ENCODE data around the gene KLHL3. TPM values are rescaled to one million over a fixed set of nuclear protein-coding genes. Genes with fewer than 3 reads are reported as not detected.
"Not testable (repeated sequence)": the region's sequence is repeated elsewhere in the genome, so short reads cannot be mapped to it uniquely, and the experiment has no call there.

The KLHL3 gene
- 16.8 TPM for total RNA-seq

DNA sequence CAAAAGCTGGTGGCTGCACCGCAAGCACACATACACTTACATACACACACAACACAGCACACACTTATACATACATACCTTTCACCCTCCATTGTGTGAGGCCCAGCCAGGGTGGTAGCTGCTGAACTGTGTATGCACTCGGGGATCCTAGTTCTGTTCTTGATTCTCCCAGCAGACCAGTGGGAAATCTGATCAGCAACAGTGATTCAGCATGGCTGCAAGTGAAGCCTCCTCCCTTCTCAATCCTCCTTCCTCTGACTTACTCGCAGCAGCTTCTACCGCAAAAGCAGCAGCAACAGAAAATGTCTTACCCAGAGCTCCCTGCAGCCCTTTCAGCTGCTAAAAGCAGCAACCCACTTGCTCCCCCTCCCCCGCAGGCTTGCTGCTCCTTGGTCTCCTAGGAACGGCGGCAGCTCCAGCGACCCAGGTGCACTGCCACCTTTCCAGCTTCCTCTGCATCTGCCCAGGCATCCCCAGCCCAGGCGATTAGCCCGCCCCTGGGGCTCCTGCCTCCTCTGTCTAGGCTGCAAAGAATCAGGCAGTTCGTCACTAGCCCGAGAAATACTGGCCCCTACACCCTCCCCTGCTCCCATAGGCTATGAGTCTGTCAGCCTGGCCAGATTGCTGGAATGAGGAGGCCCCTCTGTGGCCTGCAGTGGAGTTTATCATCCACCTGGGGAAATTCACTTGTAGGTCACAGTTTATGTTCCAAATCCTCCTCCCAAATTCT lies at the start of gene KLHL3:
KLHL3 (minus strand) TSS at position 535 of the 730 bp plus-strand sequence; CDS start at position 92, 443 bp downstream.
- DNase-seq (ENCODE audit: low spot score), result peak; percentile 44

DNA sequence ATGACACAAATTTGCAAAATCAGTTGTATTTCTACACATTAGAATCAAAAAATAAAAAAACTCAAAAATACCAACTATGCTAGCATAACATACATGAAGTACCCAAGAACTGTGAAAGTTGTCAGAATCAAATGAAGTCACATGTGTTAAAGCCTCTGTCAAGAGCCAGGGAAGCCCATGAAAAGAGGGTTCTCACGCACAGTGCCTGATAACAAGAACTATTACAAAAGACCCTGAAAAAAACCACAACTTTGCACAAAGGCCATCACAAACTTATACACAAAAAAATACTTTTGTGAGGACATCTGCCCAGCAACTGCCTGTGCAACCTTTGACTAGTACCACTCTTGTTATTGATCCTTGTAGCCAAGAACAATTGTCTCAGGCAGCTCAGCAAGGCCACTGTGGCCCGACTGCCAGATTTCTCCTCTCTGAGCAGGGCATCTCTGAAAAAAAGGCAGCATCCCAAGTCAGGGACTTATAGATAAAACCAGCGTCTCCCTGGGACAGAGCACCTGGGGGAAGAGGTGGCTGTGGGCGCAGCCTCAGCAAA lies 47.2 kb upstream of the KLHL3 start:
- no peak for DNase-seq (ENCODE audit: low spot score)

DNA sequence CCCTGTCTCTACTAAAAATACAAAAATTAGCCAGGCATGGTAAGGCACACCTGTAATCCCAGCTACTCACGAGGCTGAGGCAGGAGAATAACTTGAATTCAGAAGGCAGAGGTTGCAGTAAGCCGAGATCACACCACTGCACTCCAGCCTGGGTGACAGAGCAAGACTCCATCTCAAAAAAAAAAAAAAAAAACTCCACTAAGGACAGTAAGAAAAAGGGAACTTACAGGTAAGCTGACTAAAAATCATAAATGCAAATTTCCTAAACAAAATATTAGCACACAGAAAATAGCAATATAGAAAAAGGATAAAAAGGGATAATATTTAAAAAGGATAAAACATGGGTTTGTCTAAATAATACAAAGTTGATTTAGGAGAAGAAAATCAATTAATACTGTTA lies 46.2 kb upstream of the KLHL3 start:
- no peak for DNase-seq (ENCODE audit: low spot score)

GRCh38 chr5:137778772-137779564 lies 43.1 kb upstream of the KLHL3 start:
- DNase-seq (ENCODE audit: low spot score), result no peak

DNA sequence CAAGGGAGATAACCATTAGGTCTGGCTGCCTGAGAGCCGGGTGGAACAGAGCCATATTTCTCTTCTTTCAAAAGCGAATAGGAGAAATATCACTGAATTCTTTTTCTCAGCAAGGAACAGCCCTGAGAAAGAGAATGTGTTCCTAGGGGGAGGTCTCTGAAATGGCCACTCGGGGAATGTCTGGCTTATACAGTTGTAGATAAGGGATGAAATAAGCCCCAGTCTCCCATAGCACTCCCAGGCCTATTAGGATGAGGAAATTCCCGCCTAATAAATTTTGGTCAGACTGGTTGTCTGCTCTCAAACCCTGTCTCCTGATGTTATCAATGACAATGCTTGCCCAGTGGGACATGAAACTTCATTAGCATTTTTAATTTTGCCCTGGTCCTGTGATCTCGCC lies 32.0 kb upstream of the KLHL3 start:
- not testable (repeated sequence) for DNase-seq (ENCODE audit: low spot score)

DNA sequence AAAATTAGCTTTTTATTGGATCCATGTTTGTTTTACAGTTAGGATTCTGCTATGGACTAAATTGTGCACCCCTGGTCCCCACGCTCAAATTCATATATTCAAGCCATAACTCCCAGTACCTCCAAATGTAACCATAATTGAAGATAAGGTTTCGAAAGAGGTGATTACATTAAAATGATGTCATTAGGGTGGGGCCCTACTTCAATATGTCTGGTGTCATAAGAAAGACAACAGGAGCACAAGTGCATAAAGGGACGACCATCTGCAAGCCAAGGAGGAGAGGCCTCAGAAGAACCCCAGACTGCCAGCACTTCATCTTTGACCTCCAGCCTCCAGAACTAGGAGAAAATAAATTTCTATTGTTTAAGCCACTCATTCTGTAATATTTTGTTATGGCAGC lies 25.7 kb upstream of the KLHL3 start:
- DNase-seq (ENCODE audit: low spot score), result no peak

DNA sequence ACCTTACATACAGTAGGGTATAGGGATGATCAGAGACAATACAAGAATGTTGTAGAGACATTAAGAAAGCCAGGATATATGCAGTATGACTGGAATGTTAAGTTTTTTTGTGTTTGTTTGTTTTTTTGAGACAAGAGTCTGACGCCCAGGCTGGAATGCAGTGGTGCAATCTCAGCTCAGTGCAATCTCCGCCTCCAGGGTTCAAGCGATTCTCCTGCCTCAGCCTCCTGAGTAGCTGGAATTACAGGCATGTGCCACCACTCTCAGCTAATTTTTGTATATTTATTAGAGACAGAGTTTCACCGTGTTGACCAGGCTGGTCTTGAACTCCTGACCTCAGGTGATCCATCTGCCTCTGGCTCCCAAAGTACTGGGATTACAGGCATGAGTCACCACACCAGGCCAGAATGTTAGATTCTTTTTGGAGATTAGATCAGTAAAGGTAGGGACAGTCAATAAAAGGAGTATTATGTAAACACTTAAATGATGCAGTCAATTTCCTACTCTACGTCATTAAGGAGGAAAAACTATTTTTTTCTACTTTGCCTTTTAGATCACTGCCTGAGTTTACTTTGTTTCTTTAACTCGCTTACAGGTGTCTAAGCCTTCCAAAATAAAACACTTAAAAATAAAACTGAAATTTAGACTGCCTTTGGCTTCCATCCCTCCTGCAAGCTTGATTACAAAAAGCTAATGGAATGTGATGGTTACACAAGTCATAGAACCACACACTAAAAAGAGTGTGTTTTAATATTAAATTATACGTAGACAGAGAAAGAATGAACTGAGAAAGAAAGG lies 25.0 kb upstream of the KLHL3 start:
- DNase-seq (ENCODE audit: low spot score), result no peak

DNA sequence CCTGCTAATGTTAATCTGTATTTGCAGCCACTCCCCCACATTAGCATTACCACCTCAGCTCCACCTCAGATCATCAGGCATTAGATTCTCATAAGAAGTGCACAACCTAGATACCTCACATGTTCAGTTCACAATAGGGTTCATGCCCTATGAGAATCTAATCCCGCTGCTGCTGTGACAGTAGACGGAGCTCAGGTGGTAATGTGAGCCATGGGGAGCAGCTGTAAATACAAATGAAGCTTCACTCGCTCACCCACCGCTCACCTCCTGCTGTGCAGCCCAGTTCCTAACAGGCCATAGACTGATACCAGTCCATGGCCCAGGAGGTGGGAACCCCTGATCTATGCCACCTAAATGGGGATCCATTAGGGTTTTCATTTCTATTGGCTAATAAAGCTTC lies 24.4 kb upstream of the KLHL3 start:
- DNase-seq (ENCODE audit: low spot score), result no peak

DNA sequence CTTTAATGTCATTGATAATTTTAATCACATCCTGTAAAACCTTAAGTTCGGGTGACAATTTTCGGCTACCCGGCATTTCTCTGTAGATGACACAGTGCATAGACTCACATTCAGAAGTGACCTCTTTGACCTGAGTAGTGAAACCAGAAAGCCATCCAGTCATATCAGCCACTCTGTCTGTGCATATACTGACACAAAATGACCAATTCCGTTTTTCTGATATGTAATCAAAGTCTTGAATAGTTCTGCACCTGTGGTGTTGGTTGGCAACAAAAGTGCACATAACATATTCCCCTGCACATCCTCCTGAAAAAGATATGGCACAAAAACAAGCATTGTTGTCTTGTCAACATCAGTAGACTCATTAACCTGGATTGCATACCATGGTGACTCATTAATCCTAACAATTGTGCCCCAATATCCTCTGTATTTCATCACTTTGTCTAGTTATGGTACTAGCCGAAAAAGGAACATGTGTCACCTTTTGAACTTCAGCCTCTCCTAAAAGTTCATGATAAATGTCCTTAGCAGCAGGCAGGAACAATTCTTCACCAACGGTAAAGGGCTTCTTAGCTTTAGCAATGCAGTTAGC lies 22.9 kb upstream of the KLHL3 start:
- DNase-seq (ENCODE audit: low spot score), result no peak

DNA sequence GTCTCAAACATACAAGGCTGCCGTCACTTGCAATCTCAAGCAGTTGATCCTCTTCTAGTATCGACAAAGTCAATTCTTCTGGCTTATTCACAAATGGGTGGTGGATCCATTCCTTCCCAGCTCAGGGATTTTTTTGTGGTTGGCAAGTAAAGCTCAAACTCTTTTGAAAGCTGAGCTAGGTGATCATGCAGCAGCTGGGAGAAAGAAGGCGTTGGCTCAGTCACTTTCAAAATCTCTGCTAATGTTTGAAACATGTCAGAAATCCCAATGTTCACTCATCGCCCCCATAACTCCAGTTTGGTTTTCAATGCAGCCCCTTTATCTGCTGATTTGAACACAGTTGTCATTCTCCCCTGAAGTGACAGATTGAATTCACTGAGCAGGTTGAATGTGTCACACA lies 22.2 kb upstream of the KLHL3 start:
- DNase-seq (ENCODE audit: low spot score), result no peak

DNA sequence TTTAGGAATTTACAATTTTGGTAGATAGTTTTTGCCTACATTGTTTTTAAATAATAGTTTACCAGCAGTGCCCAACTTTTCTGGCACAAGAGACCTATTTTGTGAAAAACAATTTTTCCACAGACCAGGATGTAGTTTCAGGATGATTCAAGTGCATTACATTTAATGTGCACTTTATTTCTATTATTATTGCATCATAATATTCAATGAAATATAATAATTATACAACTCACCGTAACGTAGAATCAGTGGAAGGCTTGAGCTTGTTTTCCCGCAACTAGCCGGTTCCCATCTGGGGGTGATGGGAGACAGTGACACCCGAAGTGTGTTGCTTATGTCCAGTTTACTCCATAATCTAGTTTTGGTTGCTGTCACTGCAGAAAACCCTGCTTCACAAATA lies 21.7 kb upstream of the KLHL3 start:
- DNase-seq (ENCODE audit: low spot score), result no peak

DNA sequence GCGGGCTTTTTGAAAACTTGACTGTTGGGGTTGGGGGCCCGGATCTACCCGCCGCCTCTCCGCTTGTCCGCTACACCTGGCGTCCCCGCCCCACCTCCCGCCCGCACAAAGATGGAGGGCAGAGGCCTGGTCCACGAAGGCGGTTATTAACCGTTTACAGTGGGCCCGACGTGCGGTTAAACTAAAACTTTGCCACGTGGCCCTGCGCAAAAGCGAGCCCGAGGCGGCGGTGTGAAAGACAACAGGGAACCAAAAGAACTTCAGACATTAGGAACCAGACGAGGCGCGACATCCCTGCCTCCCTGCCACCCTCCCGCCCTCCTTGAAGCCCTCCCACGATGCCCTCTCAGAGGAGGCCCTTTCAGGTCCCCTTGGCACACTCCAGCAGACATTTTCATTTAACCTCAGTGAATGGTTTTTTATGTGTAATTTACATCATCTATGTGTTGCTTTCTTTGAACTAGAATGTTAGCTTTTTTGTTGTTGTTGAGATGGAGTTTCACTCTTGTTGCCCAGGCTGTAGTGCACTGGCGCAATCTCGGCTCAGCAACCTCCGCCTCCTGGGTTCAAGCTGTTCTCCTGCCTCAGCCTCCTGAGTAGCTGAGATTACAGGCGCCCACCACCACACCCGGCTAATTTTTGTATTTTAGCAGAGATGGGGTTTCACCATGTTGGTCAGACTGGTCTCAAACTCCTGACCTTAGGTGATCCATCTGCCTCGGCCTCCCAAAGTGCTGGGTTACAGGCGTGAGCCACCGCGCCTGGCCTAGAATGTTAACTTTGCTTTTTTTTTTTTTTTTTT lies 19.3 kb upstream of the KLHL3 start:
- no peak for DNase-seq (ENCODE audit: low spot score)

- peak; percentile 98 for DNase-seq (ENCODE audit: low spot score)
Observed at GRCh38 chr5:137754188-137754960, 18.5 kb upstream of the KLHL3 start, which contains the start of gene HNRNPA0. Gene HNRNPA0 (minus strand): TSS chr5:137754363. CDS start chr5:137754066, 297 bp downstream.

- DNase-seq (ENCODE audit: low spot score), result no peak
Observed at GRCh38 chr5:137753691-137754187, 17.9 kb upstream of the KLHL3 start.

DNA sequence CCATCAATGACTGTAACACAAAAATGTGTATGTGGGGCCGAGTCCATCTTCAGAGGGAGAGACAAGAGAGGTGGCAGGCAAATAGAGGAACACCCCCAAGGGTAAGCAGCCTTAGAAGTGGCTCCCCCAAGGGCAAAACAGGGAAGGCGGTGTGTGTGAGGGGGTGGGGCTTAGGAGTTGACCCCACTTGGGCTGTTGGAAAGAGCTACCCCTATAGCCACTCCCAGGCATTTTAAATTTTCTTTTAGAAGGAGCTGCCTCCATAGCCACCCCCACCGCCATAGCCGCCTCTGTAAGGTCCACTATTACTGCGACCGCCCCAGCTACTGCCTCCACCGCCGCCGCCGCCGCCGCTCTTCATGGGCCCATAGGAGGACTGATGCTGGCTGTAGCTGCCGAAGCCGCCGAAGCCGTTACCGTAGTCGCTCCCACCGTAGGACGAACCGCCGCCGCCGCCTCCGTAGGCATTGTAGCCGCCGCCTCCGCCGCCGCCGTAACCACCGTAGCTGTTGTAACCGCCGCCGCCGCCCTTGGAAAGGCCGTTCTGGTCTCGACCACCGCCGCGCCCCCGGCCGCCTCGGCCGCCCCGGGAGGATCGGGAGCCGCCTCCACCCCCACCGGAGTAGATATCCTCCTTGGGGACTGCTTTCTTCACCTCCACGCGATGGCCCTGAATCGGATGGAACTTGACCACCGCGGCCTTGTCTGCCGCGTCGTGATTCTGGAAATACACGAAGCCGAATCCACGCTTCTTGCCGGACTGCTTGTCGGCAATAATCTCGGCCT lies 17.2 kb upstream of the KLHL3 start:
- DNase-seq (ENCODE audit: low spot score), result peak; percentile 53

- no peak for DNase-seq (ENCODE audit: low spot score)
Observed at GRCh38 chr5:137751869-137752491, 16.1 kb upstream of the KLHL3 start.

DNA sequence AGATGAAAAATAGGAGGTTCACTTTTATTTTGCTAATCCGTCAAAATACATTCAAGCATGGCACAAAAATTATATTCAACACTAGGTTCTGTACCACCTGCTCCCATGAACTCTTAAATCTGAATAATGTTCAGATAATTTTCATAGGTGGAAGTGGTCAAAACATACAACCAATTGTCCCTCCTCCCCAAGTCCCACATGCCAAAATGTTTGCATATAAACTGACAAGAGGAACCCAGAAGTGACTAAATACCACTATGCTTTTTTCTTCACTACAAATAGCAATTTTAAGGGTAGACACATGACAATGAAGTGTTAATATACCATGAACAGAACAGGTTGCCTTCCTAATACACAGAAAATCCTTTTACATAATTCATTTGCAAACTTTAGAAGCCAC lies 14.5 kb upstream of the KLHL3 start:
- DNase-seq (ENCODE audit: low spot score), result no peak

DNA sequence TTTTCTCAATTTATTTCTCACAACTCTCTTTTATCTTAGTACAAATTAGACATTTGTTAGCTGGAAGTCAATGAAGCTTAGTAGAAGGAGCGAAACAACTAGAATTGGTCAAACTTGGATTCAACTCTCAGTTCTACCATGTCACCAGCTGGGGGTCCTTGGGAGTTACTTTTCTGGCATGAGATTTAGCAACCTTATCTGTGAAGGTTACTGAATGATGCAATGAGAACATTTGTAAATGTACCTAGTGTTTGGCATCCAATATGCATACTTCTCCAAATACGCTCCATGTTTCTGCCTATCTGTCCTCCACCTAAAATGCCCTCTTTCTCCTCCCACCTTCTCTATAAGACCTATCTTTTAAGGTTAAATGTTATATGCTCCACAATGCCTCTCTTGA lies 12.0 kb upstream of the KLHL3 start:
- no peak for DNase-seq (ENCODE audit: low spot score)
